ENCODE measurements around the gene SNAPC2.

GRCh38 chr19:7905268-7905667, 14.9 kb upstream of the SNAPC2 start:
- no peak for TF ChIP-seq CTCF (IDR thresholded peaks at IDR 0.05)
- TF ChIP-seq POLR2A (IDR thresholded peaks at IDR 0.05), result no peak
